Stimulated activated CD8-positive, alpha-beta memory T cell treated with anti-CD3 and anti-CD28 coated beads, Interleukin-4, amount 100 ng/mL, for 4 hours (primary cell): ENCODE measurements around the gene CRIP2.

ENCODE experiments used
- DNase-seq, 2 donors: peaks; one replicate each; pipeline ENCODE4 v3.0.0-alpha.2; 2020; ENCODE audit warnings: low read depth in 2 of 2, low spot score in 1 of 2

The CRIP2 gene

GRCh38 chr14:105444859-105445258 is 29.8 kb upstream of the CRIP2 start:
- DNase-seq = no peak

DNA sequence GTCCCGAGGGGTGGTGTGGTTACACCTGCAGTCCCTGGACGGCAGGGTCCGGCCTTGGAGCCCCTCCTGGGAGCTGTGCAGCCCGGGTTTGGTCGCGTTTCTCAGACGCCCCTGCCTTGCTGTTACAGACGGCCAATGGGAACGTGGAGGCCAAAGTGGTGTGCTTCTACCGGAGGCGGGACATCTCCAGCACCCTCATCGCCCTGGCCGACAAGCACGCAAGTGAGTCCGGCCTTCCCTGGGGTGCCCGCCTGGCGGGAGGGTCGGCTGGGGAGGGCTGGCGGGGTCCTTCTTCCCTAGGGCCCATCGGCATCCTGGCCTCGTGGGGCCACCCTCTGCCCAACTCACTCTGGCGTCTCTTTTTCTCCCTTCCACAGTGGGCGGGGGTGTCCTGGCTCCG is 29.3 kb upstream of the CRIP2 start:
- DNase-seq = no peak

DNA sequence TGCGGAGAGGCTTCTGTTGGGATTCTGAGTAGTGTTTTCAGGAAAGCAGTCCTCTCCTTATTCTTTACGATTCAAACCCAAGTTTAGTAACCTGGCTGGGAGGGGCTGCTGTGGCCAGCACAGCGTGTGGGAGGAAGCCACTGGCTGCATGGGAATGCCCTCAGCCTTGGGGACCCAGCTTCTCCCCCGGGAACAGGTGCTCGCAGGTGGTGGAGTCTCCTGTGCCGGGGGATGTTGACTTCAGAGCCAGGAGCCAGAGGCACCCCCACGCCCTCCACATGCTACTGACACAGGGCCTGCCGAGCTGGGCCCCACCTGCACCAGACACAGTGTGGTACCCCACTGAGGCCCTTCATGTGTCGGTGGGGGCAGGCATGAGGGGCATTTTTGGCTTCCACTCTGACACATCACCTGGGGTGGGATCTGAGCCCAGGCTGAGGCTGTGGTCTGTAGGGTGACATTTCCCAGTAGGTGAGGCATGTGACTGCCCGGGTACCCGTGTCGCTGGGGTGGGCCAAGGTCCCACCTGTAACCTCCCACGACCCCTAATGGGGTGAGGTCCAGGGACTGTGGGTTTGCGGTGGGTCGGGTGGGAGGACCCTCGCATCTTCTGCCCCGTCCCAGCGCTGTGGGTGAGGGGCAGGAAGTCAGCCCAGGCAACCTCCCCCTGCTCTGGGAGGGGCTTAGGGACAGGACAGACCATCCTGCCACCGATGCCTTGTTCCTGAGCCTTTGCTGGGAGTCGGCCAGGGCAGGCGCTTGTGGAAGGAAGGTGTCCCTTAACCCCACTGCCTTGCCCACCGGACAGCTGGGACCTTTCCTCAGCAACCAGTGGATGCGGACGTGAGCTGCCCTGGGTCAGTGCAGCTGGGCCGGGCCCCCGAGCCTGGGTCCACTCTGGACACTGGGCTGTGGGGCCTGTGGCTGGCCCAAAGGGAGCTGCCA is 28.4 kb upstream of the CRIP2 start:
- no peak for DNase-seq

DNA sequence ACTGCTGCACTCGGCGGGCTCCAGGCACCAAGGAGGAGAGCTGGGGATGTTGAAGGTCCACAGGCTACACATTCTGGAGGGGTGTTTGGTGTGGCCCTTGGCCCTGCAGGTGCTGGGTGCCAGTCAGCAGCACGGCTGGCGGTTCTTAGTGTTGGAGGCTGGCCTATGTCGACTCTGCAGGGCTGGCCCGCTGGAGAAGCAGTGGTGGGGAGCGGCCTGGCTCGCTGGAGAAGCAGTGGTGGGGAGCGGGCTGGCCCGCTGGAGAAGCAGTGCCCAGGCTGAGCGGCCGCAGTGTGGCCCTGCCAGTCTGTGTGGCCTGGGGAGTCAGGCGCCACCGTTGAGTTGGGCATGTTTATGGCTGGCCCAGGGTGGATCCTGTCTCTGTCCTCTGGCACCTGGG is 27.6 kb upstream of the CRIP2 start:
- DNase-seq = no peak

DNA sequence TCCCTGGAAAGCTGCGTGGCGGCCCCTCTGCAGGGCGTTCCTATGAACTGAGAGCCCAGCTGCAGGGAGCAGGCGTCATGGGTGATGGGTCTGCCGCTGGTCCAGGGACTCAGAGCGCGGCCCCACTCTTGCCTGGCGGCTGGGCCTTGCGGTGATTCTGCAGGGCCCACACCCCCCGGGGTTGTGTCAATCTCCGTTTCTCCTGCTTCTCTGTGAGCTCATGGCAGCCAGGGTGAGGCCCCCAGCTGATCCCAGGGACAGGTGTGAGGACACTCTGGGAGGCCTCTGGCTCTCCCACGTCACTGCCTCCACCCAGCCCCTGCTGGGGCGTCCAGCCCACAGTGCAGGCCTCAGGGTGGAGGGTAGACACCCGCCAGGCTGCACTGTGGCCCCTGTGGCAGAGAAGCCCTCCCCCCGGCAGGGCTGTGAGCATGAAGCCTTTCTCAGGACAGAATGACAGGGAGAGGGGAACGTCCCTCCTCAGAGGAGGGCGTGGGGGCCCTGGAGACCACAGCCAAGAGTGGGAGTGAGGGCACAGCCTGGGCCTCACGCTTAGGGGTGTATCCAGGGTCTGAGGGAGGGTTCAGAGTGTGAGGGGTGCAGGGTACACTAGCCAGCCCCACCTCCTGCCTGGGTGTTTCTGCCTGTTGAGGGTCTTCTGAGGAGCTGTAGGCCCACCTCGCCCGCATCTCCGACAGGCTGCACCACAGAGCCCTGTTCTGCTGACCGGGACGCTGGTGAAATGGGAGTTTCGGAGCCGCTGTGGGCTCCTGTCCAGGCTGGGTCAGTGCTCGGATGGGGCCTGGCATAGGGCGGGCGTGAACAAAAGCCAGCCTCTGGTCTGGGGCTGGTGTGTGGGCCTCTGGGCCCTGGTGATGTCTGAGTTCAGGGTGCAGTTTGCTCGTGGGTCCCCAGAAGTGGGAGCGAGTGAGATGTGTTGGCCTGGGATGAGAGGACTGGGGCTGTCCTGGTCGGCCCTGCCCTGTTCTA is 26.7 kb upstream of the CRIP2 start:
- no peak for DNase-seq

- DNase-seq = peak; percentile 13 to 21
Observed at GRCh38 chr14:105448706-105449111, 25.9 kb upstream of the CRIP2 start.

- no peak for DNase-seq
Observed at GRCh38 chr14:105449276-105450122, 25.1 kb upstream of the CRIP2 start.

DNA sequence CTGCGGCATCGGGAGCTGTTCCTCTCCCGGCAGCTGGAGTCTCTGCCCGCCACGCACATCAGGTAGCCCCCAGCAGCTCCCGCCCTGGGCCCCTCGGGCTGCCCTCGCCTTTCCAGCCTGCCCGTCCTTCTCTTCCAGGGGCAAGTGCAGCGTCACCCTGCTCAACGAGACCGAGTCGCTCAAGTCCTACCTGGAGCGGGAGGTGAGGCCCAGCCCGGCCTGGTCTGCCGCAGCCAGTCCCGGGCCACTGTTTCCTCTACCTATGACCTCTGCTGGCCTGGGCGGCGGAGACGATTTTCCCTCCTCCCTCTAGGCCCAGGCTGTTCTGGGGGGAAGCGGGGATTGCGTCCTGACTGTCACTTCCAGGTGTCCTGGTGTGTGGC is 24.5 kb upstream of the CRIP2 start:
- no peak for DNase-seq

- DNase-seq = no peak
Observed at GRCh38 chr14:105450864-105451720, 23.5 kb upstream of the CRIP2 start.

DNA sequence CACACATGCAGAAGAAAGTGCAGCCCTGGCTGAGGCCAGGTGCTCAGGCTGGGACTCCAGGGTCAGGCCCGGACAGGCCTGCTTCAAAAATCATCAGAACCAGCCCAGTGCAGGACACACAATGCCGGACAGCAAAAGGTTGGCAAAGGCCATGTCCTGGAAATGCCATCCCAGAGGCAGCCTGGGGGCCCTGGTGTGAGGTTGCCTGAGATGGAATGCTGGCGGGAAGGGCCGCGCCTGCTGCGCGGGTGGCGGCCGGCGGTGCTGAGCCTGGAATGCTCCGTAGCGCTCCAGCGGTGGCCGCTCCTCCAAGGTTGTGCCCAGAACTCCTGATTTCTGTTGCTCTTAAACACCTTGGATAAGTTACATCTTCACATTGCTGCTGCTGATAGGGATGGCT is 21.7 kb upstream of the CRIP2 start:
- DNase-seq = no peak

GRCh38 chr14:105453847-105454246 is 20.8 kb upstream of the CRIP2 start:
- DNase-seq = no peak

- no peak for DNase-seq
Observed at GRCh38 chr14:105455086-105455640, 19.5 kb upstream of the CRIP2 start.

DNA sequence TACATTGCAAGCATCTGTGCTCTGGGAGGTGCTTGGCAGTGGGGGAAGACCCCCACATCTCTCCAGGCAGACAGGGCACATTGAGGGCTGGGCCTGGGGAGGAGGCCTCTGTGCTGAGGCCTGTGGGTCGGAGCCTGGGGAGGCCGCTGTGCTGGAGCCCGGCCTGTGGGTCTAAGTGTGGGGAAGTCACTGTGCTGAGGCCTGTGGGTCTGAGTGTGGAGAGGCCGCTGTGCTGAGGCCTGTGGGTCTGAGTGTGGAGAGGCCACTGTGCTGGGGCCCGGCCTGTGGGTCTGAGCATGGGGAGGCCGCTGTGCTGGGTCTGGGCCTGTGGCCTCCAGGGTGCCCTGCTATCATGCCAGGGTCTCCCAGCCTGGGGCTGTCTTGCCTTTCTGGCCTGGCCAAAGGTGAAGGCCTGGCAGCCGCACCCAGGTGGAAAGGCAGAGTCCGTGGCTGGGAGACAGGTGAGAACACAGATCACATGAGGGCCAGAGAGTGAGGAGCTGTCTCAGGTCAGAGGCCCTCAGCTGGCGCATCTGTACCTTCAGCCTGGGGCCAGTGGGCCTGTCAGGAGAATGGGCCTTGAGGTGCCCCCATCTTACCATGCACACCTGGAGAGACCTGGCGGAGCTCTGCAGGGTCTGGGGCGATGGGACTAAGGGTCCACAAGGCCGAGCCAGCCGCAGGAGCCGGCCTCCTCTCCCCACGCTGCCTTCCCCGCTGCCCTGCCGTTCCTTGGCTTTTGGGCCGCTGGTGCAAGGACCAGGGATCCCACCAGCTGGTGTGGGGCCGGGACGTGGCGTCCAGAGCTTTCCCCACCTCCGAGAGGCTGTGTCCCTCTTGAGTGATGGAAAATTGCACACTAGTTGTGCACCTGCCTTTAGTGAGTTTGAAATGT is 18.6 kb upstream of the CRIP2 start:
- no peak for DNase-seq

DNA sequence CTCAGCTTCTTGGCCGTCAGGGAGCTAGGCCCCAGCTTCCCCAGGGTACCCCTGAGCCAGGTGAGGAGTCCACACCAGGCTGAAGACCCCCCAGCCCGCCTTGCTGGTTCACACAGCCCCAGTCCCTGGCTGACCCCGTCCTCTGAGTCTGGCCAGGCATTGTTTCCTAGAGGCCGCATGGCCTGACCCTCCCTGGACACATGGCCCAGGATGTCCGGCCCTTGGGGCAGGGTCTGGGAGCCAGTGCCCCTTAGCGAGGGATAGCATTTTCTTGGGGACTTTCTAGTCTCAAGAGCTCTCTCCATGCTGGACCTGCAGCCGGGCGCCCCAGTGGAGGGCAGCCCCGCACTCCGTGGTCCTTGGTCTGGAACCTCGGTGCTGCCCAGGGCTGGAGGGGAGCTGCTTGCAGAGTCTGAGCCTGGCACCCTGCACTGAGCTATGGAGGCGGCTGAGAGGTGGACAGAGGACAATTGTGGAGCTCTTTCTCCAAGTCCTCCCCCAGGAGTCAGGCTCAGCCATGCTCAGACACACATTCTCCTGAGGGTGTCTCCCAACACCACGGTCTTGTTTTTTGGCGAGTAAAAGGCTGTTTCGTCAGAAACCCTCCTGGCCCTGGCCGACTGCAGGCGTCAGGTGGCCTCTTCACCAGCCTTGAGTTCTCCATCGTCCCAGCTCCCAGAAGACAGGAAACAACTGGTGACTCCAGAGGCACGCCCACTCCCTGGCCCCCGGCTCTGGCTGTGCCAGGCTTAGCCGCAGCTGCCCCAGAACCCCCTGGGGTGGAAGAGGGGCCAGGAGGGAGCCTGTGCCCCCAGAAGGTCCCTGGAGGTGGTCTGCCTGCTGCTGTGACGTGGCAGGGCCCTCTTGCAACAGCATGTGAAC is 17.6 kb upstream of the CRIP2 start:
- DNase-seq = no peak

GRCh38 chr14:105458010-105458409 is 16.6 kb upstream of the CRIP2 start:
- DNase-seq = no peak

DNA sequence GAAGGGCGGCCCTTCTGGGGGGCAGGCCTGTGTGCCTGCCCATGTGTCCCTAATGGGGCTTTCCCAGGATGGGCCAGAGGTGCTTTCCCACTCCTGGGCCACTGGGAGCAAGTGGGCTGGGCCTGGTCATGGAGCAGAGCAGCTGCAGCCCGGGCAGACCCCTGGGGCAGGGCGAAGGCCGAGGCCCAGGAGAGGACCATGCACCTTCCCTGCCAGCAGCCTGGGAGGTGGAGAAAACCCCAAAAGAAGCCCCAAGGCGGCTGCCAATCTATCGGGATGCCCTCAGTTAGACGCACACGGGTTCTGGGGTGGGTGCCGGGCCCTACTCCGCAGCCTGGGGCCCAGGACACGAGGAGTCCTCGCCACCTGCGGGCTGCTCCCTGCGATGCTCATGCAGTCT is 16.1 kb upstream of the CRIP2 start:
- no peak for DNase-seq

- DNase-seq = no peak
Observed at GRCh38 chr14:105460116-105460515, 14.5 kb upstream of the CRIP2 start.

- DNase-seq = no peak
Observed at GRCh38 chr14:105460616-105461015, 14.0 kb upstream of the CRIP2 start.
